Fibroblast of gingiva (primary cell): ENCODE results near the gene TBRG1.
A peak's percentile ranks its signal among the peaks of the same experiment; 100 is the strongest.
"Not testable (repeated sequence)": the region's sequence is repeated elsewhere in the genome, so short reads cannot be mapped to it uniquely, and the experiment has no call there.

Experiments
- DNase-seq: peaks from one replicate; pipeline ENCODE4 v3.0.0-alpha.2; 2011; ENCODE audit warnings: low read depth

Gene TBRG1, protein sequence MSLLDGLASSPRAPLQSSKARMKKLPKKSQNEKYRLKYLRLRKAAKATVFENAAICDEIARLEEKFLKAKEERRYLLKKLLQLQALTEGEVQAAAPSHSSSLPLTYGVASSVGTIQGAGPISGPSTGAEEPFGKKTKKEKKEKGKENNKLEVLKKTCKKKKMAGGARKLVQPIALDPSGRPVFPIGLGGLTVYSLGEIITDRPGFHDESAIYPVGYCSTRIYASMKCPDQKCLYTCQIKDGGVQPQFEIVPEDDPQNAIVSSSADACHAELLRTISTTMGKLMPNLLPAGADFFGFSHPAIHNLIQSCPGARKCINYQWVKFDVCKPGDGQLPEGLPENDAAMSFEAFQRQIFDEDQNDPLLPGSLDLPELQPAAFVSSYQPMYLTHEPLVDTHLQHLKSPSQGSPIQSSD

DNA sequence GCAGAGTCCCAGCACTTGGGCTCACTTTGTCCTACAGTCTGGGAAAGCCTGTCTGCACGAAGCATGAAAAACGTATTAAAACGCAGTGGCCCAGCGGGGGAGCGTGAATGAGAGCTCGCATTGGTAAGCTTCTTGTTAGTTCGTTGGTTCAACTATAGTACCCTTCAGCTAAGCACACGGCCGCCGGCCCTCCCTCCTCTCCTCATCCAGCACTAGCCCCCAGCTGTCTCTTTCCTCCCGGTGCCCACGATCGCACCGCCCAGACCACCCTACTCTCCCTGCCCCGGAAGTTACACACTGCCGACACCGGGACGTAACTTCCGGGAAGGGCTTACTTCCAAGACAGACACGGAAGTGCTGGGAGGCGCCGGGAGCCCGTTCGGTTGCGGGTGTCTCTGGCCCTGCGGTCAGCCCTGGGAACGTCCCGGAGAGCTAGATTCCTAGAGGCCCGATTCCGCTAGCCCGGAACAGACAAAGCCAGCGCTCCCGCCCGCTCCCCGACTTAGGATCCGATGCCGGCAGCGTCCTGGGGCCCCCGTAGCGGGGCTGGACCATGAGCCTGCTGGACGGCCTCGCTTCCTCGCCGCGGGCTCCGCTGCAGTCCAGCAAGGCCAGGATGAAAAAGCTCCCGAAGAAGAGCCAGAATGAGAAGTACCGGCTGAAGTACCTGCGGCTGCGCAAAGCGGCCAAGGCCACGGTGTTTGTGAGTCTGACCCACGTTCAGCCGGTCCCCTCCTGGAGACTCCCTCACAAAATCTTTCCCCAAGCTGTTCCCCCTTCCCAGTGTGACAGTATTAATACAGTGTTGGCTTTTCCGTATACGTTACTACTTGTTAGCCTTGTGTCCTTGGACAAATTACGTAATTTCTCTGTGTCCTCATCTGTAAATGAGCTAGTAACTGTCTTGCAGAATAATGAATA is at the start of gene TBRG1:
TSS of gene TBRG1 (plus strand) at position 334 of the 921 bp plus-strand sequence. CDS start at position 554, 220 bp downstream.
- DNase-seq = peak; percentile 90

DNA sequence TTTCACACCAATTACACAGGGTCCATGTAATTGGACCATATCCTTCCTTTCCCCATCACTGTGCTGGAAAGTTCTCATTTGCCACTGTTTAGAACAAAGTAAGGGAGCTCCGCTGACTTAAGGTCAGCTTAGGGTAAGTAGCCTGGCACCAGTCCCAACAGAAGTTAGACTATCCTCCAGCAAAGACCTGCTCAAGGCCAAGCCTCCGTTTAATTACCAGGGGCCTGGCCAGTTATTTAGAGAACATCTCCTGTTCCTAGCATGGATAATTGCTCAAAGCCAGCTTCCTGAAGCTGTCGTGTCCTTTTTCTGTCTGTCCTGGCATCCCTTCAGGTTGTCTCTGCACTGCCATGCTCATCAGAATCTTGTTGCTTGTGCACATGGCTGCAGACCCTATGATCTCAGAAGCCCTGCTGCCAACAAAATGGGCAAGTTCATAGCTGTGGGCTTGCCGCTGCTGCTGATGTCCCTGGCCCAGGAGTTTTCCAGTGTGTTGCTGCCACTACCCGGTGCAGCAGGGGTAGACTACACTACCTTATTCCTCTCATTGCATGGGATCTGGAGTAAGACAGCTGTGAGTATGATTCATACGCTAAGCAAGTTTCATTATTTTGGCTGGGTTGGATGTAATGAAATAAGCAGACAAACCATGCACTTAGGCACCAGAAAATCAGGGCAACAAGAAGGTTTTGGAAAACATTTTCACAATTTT is 44.8 kb upstream of the TBRG1 start:
- DNase-seq = no peak

DNA sequence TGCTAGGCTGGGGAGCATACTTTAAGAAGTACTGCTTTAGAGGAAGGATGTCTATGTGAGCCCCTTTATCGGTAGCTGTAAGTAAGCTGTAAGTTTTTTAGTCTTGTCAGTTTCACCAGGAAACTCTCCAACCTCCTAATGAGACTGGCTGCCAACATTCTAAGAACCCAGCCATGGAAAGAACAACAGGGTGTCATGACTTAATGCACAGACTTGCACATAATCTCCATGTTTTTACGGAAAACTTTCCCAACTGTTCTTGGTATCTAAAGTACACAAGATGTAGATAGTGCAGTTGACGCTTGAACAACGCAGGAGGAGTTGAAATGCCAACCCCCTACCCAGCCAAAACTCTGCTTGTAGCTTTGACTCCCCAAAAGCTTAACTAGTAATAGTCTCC is 43.9 kb upstream of the TBRG1 start:
- no peak for DNase-seq

DNA sequence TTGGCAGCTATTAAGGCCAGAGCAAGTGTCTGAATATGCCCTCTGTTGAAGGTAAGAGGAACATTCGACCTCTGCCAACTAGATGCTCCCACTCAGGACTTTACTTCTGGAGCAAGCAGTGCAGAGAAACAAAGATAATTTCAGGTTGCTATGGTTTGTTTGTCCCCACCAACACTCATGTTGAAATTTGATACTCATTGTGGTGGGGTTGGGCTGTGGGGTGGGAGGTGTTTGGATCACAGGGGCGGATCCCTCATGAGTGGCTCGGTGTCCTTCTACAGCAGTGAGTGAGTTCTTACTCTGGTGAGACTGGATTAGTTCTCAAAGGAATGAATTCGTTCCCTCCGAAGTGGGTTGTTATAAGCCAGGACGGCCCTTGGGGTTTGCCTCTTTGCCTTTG is 40.8 kb upstream of the TBRG1 start:
- DNase-seq = no peak

DNA sequence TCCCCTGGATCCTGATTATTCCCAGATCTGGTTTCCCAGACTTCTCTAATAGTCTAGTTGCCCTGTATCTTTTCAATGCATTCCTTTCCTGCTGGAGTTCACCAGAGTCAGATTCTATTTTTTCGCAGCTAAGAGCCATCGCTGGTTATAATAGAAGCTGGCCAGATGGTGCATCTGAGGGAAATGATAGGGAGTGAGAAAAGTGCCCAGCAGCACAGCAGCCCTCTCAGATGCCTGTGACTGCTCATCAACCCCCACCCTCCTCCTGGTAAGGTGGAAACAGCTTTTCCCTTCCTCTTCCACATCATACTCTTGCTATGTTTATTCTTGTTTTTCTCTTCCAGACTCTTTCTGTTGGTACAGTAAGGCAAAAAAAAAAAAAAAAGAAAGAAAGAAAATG is 40.1 kb upstream of the TBRG1 start:
- DNase-seq = no peak

DNA sequence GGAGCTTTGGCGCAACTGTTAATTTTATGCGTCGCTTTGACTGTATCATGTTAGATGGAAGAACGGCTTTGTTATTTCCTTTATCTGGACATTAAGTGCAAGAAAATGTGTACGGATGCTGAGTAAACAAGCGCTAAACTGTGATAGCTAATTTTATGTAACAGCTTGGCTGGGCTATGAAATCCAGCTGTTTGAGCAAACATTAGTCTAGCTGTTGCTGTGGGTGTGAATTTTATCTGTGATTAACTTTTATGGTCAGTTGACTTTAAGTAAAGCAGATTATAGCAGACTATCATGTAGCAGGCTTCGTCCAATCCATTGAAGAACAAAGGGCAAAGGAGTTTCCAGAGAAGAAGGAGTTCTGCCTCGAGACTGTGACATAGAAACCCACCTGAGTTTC is 38.9 kb upstream of the TBRG1 start:
- no peak for DNase-seq

DNA sequence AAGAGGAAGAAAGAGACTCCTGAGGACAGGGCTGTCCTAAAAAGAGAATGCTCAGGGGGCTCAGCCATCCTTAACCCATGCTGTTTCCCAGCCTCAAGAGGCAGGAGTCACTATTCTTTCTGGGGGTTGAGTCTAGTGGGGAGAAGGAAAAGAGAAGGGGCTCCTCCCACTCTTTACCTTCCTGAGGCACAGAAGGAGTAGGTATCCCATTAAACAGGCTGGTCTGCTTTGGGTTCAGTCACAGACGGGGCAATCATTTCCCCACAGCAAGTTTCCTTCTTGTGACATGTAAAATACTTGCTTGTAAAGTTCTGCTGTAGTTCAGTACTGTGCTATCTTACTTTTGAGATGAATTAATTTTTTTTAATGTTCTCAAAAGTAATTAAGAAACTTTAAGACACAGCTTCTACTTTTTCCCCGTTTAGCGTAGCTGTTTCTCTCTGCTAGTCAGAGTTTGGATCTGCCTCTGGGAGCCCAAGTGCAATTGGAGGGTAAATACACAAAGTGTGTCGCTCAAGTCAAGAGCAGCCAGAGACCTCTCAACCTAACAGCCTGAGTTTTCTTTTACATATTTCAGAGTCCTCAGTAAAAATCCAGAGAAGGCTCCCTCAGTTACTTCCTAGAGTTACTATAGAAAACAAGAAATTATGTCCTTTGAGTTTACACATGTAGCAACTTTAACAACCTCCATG is 37.8 kb upstream of the TBRG1 start:
- no peak for DNase-seq

DNA sequence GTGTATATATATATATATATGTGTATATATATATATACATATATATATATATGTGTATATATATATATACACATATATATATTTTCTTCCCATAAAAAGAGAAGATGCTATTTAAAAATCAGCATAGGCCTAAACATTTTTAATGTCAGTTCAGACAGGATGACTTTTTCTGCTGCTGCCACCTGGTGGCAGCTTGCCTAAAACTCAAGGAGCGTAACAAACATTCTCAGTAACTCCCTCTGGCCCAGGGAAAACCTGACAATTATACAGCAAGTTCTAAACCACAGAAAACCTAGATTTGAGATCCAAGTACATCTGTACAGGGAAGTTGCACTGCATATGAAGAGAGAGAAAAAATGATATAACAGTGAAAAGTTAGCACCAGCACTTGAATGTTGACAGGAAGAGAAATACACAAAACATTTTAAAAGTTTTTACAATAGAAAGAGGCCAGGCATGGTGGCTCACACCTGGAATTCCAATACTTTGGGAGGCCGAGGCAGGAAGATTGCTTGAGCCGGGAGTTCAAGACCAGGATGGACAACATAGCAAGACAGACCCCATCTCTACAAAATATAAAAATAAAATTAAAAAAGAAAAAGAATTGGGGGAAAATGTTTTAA is 36.3 kb upstream of the TBRG1 start:
- peak; percentile 45 for DNase-seq

DNA sequence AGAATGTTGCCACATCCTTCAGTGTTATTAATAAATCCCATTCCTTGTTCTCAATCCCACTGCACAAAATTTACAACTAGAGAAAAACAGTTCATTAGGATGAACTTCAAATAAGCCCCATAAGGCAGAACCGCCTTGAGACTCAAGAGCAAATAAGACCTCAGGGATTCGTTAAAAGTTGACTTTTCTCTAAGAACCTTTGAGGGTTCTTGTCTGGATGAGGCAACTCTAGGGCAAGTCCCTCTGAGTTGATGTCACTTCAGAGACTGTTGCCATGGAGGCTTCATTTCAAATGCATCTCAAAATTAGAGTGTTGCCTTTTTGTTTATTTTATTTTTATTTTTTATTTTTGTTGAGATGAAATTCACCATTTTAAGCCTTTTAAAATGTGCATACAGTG is 31.2 kb upstream of the TBRG1 start:
- no peak for DNase-seq

DNA sequence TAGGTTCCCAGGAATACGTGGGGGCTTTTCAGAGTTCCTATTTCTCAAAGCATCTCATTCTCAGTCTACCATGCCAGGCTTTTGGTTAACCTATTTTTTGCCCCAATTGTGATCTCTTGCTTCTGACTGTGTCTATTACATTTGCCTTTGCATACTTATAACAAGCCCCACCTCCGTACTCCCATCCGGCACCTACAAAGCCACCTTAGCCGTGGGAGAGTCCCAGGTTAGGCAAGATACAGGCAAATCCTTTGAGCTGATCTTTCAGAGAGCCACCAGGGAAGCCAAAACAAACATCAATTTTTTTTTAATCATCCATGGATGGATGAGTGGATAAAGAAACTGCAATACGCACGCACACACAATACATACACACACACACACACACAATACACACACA is 30.0 kb upstream of the TBRG1 start:
- no peak for DNase-seq

DNA sequence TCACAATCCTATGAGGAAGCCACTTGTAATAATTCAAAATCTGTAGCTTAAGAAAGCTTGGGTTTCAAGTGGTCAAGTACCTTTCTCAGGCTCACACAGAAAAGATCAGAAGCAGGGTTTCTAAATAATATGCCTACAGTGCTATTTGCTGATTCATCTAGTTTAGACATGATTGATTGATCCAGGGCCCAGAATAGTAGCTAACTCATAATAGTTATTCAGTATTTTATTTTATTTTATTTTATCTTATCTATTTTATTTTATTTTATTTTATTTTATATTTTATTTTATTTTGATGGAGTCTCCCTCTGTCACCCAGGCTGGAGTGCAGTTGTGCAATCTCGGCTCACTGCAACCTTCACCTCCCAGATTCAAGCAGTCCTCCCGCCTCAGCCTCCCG is 27.4 kb upstream of the TBRG1 start:
- no peak for DNase-seq

DNA sequence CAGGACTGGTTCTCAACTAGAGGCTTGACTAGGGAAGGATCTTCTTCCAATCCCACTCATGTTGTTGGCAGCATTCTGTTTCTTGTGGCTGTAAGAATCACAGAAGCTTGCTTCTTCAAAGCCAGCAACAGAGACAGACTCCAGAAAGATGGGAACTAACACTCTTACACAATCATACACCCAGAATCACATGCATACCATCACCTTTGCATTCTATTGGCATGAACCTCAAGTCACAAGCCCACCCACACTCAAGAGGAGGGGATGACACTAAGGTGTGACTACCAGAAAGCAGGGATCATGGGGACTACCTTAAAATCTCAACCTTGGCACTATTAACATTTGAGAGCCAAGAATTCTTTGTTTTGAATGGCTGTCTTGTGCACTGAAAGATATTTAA is 25.0 kb upstream of the TBRG1 start:
- no peak for DNase-seq

DNA sequence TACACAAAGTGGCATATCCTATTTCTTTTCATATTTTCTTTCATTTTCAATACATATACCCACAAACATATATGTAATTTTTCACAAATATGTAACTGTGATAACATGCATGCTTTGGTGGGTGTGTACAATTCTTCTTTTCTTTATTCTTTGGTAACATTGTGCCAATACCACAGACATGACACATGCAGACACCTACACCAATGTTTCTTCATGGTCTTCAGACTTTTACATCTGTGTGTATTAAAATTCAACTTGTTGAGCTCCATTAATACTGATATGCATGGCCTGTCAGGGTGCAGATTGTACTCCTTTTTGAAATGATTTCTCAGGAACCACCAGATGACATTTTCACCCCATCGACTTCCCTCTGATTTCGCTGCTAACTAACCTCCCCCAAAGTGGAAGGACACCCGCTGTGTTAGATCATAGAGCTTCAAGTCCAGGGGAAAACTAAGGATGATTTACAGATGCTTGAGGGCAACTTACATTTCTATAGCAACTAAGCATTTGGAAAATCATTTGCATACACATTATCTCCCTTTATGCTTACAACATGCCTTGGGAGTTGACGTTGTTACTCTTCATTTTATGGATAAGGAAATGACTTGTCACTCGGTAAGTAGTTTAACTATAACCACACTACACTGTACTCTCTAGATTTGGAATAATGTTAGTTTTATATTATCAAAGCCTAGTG is 21.9 kb upstream of the TBRG1 start:
- no peak for DNase-seq

DNA sequence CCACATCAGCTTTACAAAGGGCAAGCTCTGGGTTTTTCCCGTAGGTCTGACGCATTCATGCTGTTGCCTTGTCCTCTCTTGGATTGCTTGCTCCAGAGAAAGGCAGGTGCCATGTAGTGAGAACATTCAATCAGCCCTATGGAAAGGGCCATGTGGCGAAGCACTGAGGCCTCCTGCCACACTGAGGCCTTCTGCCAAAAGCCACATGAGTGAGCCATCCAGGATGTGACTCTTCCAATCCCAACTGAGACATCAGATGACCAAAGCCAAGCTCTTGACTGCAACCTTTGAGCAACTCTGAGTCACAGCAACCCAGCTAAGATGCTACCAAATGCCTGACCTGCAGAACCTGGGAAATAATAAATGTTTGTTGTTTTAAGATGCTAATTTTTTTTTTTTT is 20.5 kb upstream of the TBRG1 start:
- no peak for DNase-seq

DNA sequence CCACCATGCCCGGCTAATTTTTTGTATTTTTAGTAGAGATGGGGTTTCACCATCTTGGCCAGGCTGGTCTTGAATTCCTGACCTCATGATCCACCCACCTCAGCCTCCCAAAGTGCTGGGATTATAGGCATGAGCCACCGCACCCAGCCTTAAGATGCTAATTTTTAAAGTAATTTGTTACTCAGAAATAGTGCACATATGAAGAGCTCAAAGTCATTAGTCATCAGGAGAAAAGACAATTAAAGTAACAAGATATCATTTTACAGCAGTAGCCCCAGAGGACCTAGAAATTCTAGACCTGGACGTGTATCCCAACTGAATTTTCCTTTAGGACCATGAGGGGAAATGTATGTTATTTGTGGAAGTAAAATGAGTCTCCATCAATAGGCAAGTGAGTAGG is 19.9 kb upstream of the TBRG1 start:
- DNase-seq = not testable (repeated sequence)

DNA sequence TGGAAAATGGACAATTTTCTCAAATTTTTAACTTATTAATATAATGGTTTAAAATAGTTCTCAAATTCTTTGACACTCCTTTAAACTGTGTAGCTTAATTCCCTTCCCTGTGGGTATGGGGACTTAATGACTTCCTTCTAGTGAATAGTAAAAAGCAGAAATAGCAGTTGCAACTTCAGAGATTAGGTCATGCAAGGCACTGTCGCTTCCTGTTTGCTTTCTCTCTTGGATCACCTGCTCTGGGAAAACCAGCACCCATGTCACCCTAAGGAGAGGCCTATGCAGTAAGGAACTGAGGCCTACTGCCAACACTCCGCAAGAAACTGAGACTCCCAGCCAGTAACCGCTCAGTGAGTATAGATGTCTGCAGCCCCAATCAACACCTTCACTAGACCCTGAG is 16.9 kb upstream of the TBRG1 start:
- DNase-seq = no peak

DNA sequence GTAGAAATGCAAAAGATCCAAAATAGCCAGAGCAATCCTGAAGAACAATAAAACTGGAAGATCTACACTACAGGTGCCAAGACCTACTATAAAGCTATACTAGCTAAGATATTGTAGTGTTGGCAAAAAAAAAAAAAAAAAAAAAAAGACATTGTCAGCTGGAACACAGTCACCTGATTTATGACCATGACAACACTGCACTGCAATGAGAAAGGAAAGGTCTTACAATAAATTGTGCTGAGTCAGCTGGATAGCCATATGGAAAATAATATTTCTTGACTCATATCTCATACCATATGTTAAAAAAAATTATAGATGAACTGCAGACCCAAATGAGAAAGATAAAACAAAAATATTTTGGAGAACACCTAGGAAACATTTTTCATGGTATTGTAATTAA is 14.5 kb upstream of the TBRG1 start:
- no peak for DNase-seq

DNA sequence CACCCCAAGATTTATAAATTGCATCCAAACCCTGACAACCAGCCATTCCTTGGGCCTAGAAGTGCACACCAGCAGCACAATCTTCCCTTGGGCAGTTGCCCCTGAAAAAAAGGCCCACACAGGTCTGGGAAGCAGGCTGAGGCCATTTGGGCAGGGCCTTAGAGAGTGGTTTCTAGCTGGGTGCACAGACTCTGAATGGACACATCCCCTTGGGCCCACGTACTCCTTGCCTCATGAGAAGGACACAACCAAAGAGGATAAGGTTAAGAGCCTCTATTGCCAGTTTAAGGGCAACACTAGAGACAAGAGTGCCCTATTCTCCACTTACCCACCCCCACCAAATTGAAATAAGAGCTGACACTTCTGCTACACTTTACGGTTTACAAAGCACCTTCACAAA is 12.4 kb upstream of the TBRG1 start:
- DNase-seq = no peak

DNA sequence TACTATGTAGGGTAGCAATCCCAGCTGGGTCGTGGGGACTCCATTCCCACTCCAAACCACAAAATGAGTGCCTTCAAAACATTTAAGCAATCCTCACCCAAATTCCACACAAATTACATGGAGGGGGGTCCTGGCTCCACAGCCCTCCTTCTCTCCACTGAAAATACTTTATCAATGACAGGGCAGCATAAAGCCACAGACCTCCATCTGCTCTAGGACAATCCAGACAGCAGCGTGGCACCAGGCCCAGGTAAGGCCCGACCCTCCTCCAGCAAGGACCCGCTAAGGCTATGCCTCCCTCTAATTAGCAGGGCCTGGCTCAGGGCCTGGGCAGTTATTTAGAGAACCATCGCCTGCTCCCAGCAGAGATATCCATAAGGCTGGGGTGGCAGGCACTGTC is 11.6 kb upstream of the TBRG1 start, which contains the start of gene PANX3:
TSS of gene PANX3 (plus strand) at position 365 of the 400 bp plus-strand sequence. CDS start 129 bp downstream, outside the sequence.
- no peak for DNase-seq

DNA sequence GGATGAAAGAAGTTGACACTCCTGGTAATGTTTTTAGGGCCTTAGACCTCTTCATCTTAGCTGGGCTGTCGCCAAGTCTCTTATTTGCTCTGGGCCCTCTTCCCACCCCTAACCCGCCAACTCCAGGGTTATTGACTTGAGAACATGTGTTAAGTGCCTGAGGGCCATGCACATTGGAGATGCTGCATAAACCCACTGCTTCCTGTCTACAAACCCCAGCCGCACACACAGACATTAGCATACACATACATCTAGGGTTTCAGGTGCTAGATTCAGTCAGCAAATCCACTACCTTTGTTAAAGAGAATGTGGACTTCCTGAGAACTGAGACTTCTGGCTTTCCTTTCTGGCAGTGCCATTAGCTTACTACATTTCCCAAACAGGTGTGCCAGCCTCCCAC is 10.6 kb upstream of the TBRG1 start:
- DNase-seq = no peak
